SK-MEL-5 (cell line): ENCODE data around the gene TNS1. TPM values are rescaled to one million over a fixed set of nuclear protein-coding genes. Genes with fewer than 3 reads are reported as not detected.

Experiments
- DNase-seq: peaks from one replicate; pipeline ENCODE4 v3.0.0-alpha.2; 2016; ENCODE audit warnings: low read depth, low spot score
- in situ Hi-C: cut with HindIII; loops from 2 replicates; pipeline ENCODE4 v1.10.0; 2016; ENCODE audit warnings: low sequenced_read_pairs, high pct_unique_total_duplicates, low pct_unique_long_range_greater_than_20kb
- total RNA-seq: library from RNA; depleted of rRNA; stranded (reverse); fragments of >200 nt; shearing (Covaris generic); gene quantifications from 2 replicates; pipeline ENCODE4 v1.2.3, GENCODE V29; 2014

TNS1 gene
- total RNA-seq, 1 experiment from 2014 or later = 2.2 TPM

- in situ Hi-C loops = no loop called here
- no peak for DNase-seq
These were observed 46.0 kb downstream of the TNS1 start for GRCh38 chr2:217956586-217957457.

GRCh38 chr2:217955881-217956493, 46.8 kb downstream of the TNS1 start:
- in situ Hi-C loops = no loop called here
- DNase-seq = no peak

- no peak for DNase-seq
- in situ Hi-C loops = no loop called here
These were observed 47.6 kb downstream of the TNS1 start for GRCh38 chr2:217954971-217955740.

- in situ Hi-C loops = no loop called here
- no peak for DNase-seq
These were observed 48.3 kb downstream of the TNS1 start for GRCh38 chr2:217954469-217954868.

GRCh38 chr2:217954051-217954450, 48.7 kb downstream of the TNS1 start:
- DNase-seq = no peak
- in situ Hi-C loops = no loop called here

GRCh38 chr2:217953531-217953932, 49.3 kb downstream of the TNS1 start:
- no peak for DNase-seq
- in situ Hi-C loops = no loop called here

GRCh38 chr2:217953011-217953481, 49.7 kb downstream of the TNS1 start:
- in situ Hi-C loops = no loop called here
- no peak for DNase-seq

GRCh38 chr2:217952409-217952808, 50.4 kb downstream of the TNS1 start:
- no peak for DNase-seq
- in situ Hi-C loops = no loop called here

GRCh38 chr2:217951521-217952247, 51.1 kb downstream of the TNS1 start:
- in situ Hi-C loops = no loop called here
- no peak for DNase-seq

- DNase-seq = no peak
- in situ Hi-C loops = no loop called here
These were observed 51.7 kb downstream of the TNS1 start for GRCh38 chr2:217951091-217951490.

- in situ Hi-C loops = no loop called here
These were observed 52.4 kb downstream of the TNS1 start for GRCh38 chr2:217950401-217950871.

GRCh38 chr2:217949447-217949846, 53.3 kb downstream of the TNS1 start:
- in situ Hi-C loops = no loop called here

More at GRCh38 chr2:217950401-217950871, 52.4 kb downstream of the TNS1 start:
- no peak for DNase-seq

GRCh38 chr2:217948897-217949296, 53.9 kb downstream of the TNS1 start:
- DNase-seq = no peak
- in situ Hi-C loops = no loop called here

More at GRCh38 chr2:217949447-217949846, 53.3 kb downstream of the TNS1 start:
- DNase-seq = no peak

GRCh38 chr2:217948351-217948791, 54.4 kb downstream of the TNS1 start:
- in situ Hi-C loops = no loop called here
- no peak for DNase-seq

- in situ Hi-C loops = no loop called here
- DNase-seq = no peak
These were observed 55.1 kb downstream of the TNS1 start for GRCh38 chr2:217947383-217948350.

GRCh38 chr2:217946051-217946450, 56.7 kb downstream of the TNS1 start:
- no peak for DNase-seq
- in situ Hi-C loops = no loop called here
